Natural killer cell treated with Interleukin-12 subunit alpha and Interleukin-12 subunit beta and Interleukin-15 and Interleukin-18, amount 100 ng/mL, for 72 hours (primary cell): Measurements from ENCODE around the gene IFNL4. TPM values are rescaled to one million over a fixed set of nuclear protein-coding genes. Genes with fewer than 3 reads are reported as not detected.
"Not testable (repeated sequence)": the region's sequence is repeated elsewhere in the genome, so short reads cannot be mapped to it uniquely, and the experiment has no call there.

Source experiments
- ATAC-seq, 2 donors: fragments of 150-1000 bp; cut with Tn5 transposase in 1 of 2; sonication (Bioruptor Pico), chemical (Tn5 transposase) in 1 of 2; 2 replicates each; pipeline ENCODE4 v1.10.0; 2021
- DNase-seq: peaks from one replicate; pipeline ENCODE4 v3.0.0; 2022; ENCODE audit warnings: low spot score
- H3K27ac Mint-ChIP-seq, 2 donors: 1 replicate in 1 of 2; 2 replicates in 1 of 2; pipeline ENCODE4 v1.8.0; 2022; ENCODE audit warnings: mixed read lengths in 2 of 2, mild to moderate bottlenecking in 1 of 2, moderate library complexity in 1 of 2
- H3K27me3 Mint-ChIP-seq, 2 donors: 1 replicate in 1 of 2; 2 replicates in 1 of 2; pipeline ENCODE4 v1.8.0; 2022; ENCODE audit warnings: mixed read lengths in 2 of 2
- H3K36me3 Mint-ChIP-seq: one replicate; pipeline ENCODE4 v1.8.0; 2022; ENCODE audit warnings: mixed read lengths
- H3K4me1 Mint-ChIP-seq, 2 donors: 1 replicate in 1 of 2; 2 replicates in 1 of 2; pipeline ENCODE4 v1.8.0; 2022; ENCODE audit warnings: low read depth in 2 of 2, mixed read lengths in 2 of 2, mild to moderate bottlenecking in 1 of 2
- H3K4me3 Mint-ChIP-seq: one replicate; pipeline ENCODE4 v1.8.0; 2022; ENCODE audit warnings: mixed read lengths
- H3K9me3 Mint-ChIP-seq: 2 replicates; pipeline ENCODE4 v1.8.0; 2022; ENCODE audit warnings: mixed read lengths
- total RNA-seq, 2 donors: library from RNA; stranded (reverse); gene quantifications; one replicate each; pipeline ENCODE4 v1.2.3, GENCODE V29; 2022

Gene IFNL4
- total RNA-seq, 2 donors from 2014 or later, result not detected

DNA sequence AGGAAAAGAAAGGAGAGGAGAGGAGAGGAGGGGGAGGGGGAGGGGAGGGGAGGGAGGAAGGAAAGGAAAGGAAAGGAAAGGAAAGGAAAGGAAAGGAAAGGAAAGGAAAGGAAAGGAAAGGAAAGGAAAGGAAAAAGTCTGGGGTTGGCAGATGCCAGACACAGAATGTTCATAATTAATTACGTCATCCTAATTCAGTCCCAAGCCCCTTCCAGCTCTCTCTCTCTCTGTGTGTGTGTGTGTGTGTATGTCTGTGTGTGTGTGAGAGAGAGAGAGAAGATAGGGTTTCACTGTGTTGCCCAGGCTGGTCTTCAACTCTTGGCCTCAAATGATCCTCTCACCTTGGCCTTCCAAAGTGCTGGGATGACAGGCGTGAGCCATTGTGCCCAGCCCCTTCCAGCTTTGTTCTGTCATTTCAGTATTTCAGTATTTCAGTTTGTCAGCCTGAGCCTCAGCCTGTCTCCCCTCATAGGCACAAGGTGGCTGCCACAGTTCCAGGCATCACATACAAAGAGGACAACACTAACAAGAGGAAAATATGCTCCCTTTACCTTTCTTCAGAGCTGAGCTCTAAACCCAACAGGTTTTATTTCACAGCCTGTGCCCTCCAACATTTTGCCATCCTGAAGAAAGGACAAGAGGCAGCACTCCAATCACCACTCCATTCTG is 18.4 kb downstream of the IFNL4 start:
- Mint-ChIP-seq H3K4me1 (no peaks in the 10 kb centered on the region), H3K27me3 (peaks cover 3 to 12% of the 10 kb centered on the region in 2 donors), H3K9me3 (no peaks in the 10 kb centered on the region), H3K4me3 (no peak overlapping the region), H3K27ac (no peak overlapping the region), H3K36me3 (no peaks in the 10 kb centered on the region)
- ATAC-seq (no peak), DNase-seq (no peak)

DNA sequence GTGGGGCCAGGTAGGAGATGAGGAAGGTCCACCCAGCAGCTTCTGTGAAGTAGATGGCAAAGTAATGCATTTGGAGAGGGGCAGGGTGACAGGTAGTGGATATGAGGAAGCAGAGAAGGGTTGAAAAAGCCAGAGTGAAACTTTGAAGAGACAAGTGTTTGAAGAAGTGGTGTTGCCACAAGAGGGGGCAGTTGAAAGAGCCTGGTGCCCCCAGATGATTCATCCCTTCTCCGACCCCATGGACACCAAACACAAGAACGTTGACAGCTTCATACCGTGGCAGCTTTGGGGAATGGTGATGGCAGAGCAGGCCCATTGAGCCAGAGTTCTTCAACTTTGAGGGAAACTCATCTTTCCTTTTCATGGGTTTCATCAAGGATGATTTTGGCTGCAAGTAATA is 23.7 kb downstream of the IFNL4 start:
- Mint-ChIP-seq H3K27ac (no peak overlapping the region), H3K4me1 (peaks cover 2 to 6% of the 10 kb centered on the region in 2 donors), H3K27me3 (peaks cover 20 to 42% of the 10 kb centered on the region in 2 donors), H3K4me3 (no peak overlapping the region), H3K9me3 (no peaks in the 10 kb centered on the region), H3K36me3 (no peaks in the 10 kb centered on the region)
- DNase-seq (no peak), ATAC-seq (no peak)

DNA sequence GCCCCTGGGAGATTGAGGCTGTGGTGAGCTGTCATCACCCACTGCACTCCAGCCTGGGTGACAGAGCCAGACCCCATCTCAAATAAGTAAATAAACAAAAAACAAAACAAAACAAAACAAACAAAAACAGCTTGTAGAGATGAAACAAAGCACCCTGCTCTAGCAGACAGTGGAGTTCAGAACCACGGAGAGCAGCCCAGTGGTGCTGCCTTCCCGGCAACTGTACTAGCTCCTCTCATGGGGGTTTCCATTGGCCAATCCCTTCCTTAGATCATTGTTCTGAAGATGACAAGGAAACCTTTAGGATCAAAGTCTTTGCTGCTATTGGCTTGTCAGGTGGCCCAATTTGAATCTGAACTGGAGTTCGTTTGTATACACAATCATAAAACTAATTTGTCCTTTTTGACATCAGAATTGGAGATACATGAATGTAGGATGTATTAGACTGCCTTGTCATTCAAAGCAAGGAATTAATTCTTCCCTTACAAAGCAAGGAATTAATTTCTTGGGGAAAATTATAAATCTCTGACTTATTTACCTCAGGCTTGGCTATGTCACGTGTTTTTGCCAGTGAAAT is 24.9 kb downstream of the IFNL4 start:
- ATAC-seq (no peak), DNase-seq (no peak)
- no peak overlapping the region for H3K4me3 Mint-ChIP-seq
- no peaks in the 10 kb centered on the region for H3K9me3 Mint-ChIP-seq
- no peak overlapping the region for H3K27ac Mint-ChIP-seq
- no peaks in the 10 kb centered on the region for H3K36me3 Mint-ChIP-seq
- peaks cover 2 to 6% of the 10 kb centered on the region in 2 donors for H3K4me1 Mint-ChIP-seq
- H3K27me3 Mint-ChIP-seq, result peaks cover 25 to 42% of the 10 kb centered on the region in 2 donors

DNA sequence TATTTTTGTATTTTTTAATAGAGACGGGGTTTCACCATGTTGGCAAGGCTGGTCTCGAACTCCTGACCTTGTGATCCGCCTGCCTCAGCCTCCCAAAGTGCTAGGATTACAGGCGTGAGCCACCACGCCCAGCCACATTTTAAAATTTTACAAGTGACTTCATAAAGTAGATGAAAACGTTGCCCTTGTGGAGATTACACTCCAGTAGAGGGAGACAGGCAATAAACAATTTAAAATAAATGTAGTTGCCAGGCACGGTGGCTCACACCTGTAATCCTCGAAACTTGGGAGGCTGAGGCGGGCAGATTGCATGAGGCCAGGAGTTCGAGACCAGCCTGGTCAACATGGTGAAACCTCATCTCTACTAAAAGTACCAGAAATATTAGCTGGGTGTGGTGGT is 29.5 kb downstream of the IFNL4 start:
- peaks cover 22 to 27% of the 10 kb centered on the region in 2 donors for H3K27me3 Mint-ChIP-seq
- H3K36me3 Mint-ChIP-seq, DNase-seq: not testable (repeated sequence)

DNA sequence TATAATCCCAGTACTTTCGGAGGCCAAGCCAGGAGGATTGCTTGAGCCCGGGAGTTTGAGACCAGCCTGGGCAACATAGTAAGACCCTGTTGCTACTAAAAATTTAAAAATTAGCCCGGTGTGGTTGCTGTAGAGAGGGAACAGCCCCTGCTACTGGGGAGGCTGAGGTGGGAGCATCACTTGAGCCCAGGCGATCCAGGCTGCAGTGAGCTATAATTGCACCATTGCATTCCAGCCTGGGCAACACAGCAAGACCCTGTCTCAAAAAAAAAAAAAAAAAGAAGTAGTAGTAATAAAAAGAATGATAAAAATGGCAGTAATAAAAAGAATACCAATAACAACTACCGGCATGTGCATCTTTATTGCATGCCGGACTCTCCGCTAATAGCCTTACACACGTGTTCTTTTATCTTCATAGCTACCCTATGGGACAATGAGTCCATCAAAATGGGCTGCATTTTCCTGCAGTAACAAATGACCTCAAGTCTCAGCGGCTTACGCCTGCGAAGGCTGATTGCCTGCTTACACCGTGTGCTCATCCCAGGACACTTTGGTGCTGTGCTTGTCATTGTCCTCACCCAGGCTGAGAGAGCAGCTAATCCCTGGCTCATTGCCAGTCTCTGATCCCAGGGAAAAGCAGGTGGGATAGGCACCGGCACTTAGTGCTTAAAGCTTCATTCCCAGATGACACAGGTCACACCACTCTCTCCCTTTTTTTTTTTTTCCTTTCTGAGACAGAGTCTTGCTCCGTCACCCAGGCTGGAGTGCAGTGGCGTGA is 30.2 kb downstream of the IFNL4 start:
- Mint-ChIP-seq H3K4me3 (no peak overlapping the region), H3K27ac (no peak overlapping the region), H3K36me3 (no peaks in the 10 kb centered on the region), H3K27me3 (peaks cover 22 to 25% of the 10 kb centered on the region in 2 donors), H3K9me3 (no peaks in the 10 kb centered on the region), H3K4me1 (no peaks in the 10 kb centered on the region)
- ATAC-seq (no peak), DNase-seq (no peak)

More for the DNA sequence above, 29.5 kb downstream of the IFNL4 start:
- H3K27ac Mint-ChIP-seq, ATAC-seq, H3K9me3 Mint-ChIP-seq, H3K4me1 Mint-ChIP-seq, H3K4me3 Mint-ChIP-seq: not testable (repeated sequence)

DNA sequence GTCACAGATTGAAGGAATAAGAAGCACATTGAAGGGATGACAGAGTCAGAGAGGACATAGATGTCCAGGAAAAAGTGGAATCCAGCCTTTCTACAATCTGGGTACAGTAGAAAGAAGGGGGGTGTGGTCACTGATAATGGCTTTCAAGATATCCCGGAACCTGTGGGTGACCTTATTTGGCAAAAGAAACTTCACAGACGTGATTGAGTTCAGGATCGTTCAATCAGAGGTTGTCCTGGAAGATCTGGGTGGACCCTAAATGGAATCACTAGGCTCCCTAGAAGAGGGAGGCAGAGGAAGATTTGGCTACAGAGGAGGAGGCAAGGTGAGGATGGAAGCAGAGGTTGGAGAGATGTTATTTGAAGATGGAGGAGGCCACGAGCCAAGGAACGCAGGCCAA is 31.6 kb downstream of the IFNL4 start:
- Mint-ChIP-seq H3K36me3 (no peaks in the 10 kb centered on the region), H3K9me3 (no peaks in the 10 kb centered on the region)
- DNase-seq, result no peak

DNA sequence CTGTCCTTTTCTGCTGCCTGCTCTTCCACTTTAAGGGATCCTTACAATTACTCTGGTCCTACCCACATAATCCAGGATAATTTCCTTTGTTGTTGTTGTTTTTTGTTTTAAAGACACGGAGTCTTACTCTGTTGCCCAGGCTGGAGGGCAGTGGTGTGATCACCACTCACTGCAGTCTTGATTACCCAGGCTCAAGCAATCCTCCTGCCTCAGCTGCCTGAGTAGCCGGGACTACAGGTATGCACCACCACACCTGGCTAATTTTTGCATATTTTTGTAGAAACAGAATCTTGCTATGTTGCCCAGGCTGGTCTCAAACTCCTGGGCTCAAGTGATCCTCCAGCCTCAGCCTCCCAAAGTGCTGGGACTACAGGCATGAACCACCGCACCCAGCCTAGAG is 33.3 kb downstream of the IFNL4 start:
- not testable (repeated sequence) for H3K4me1 Mint-ChIP-seq

More for the DNA sequence above, 31.6 kb downstream of the IFNL4 start:
- no peak for ATAC-seq
- H3K27me3 Mint-ChIP-seq, result peaks cover 20 to 22% of the 10 kb centered on the region in 2 donors
- H3K27ac Mint-ChIP-seq, result no peak overlapping the region
- no peak overlapping the region for H3K4me3 Mint-ChIP-seq
- H3K4me1 Mint-ChIP-seq, result no peaks in the 10 kb centered on the region

DNA sequence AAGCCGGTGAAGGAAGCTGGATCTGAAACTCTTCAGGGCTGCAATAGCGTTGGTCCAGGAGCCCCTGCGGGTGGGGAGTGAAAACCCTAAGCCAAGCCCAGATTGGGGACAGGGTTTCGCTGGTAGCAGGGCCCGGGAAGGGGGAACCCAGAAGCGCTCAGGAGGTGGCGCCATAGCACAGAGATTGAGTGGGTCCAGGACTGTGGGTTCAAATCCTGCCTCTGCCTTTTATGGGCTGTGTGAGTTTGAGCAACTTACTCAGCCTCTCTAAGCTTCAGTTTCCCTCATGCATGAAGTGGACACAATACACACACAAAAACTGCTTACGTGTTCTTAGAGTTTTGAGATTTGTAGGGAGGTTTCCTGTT is 36.3 kb downstream of the IFNL4 start:
- no peak overlapping the region for H3K27ac Mint-ChIP-seq
- DNase-seq (no peak), ATAC-seq (peak; percentile 82 to 87)
- peaks cover 5 to 6% of the 10 kb centered on the region in 2 donors for H3K27me3 Mint-ChIP-seq
- no peaks in the 10 kb centered on the region for H3K36me3 Mint-ChIP-seq
- no peaks in the 10 kb centered on the region for H3K4me1 Mint-ChIP-seq
- H3K4me3 Mint-ChIP-seq, result no peak overlapping the region
- no peaks in the 10 kb centered on the region for H3K9me3 Mint-ChIP-seq

More for the DNA sequence above, 33.3 kb downstream of the IFNL4 start:
- H3K27me3 Mint-ChIP-seq, result peaks cover 8 to 11% of the 10 kb centered on the region in 2 donors
- DNase-seq, H3K4me3 Mint-ChIP-seq, ATAC-seq, H3K9me3 Mint-ChIP-seq, H3K27ac Mint-ChIP-seq, H3K36me3 Mint-ChIP-seq: not testable (repeated sequence)

DNA sequence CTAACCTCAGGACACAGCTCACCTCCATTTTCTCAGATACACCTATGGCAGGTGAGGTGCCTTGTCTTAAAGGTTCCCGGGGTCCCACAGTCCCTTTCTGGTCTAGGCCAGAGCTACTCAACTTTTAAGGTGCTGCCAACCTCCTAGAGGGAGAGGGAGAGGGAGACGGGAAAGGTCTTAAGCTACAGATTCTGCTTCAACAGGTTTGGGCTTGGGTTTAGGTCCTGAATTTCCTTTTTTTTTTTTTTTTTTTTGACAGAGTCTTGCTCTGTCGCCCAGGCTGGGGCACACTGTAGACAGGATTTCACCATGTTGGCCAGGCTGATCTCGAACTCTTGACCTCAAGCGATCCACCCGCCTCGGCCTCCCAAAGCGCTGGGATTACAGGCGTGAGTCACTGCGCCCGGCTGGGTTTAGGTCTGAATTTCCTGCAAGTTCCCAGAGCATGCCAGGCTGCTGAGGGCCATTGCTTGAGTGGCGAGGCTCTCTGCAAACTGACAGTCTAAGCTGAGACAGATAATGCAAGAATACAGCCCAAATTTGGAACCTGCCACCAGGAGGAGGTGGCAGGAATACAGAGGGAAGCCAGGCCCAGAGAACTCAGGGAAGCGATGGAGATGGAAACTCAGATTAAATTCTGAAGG is 36.8 kb downstream of the IFNL4 start:
- Mint-ChIP-seq H3K9me3 (no peaks in the 10 kb centered on the region), H3K27me3 (peaks cover under 1% of the 10 kb centered on the region in 2 donors), H3K27ac (no peak overlapping the region), H3K4me3 (no peak overlapping the region), H3K4me1 (no peaks in the 10 kb centered on the region), H3K36me3 (no peaks in the 10 kb centered on the region)
- ATAC-seq, result no peak
- DNase-seq, result no peak

DNA sequence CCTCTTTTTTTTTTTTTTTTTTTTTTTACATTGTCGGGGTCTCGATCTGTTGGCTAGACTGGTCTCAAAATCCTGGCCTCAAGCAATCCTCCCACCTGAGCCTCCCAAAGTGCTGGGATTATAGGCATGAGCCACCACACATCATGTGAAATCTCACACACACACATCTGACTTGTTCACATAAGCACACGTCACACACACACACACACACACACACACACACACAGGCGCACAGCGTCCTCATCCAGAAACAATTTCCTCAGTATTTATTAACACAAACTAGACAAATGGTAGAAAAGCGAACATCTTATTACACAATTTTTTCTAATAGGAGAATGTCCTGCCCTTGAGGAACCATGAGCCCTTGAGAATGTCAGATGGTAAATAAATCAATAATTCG is 39.5 kb downstream of the IFNL4 start:
- Mint-ChIP-seq H3K9me3 (no peaks in the 10 kb centered on the region), H3K27ac (no peak overlapping the region), H3K4me3 (no peak overlapping the region), H3K27me3 (peaks cover 5 to 8% of the 10 kb centered on the region in 2 donors), H3K36me3 (no peaks in the 10 kb centered on the region), H3K4me1 (no peaks in the 10 kb centered on the region)
- no peak for DNase-seq
- ATAC-seq, result no peak

DNA sequence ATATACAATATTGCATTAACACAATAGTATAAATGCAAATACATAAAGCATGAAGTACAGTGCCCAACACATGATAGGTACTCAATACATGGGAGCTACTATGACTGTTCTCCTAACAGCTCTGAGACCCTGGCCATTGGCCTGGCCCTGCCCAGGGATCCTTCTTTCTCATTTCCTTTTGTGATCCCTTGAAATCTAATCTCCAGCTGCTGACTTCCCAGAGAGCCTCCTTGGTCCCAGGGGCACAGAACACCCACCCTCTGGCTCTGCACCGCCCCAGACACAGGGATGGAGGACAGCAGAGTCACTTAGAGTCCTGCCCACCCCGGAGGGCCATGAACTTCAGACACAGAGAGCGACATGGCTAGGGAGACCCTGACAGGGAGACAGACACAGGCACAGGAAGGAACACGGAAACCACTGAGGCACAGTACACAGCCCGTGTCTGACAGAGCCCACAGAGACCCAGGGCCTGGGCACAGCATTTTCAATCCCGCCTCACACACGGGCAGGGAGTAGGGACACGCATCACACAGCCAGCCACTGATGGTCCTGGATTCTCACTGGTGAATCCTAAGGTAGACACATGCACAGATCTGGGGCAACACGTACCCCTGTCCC is 40.4 kb downstream of the IFNL4 start:
- Mint-ChIP-seq H3K4me1 (no peaks in the 10 kb centered on the region), H3K4me3 (no peak overlapping the region), H3K27me3 (peaks cover 6 to 11% of the 10 kb centered on the region in 2 donors), H3K36me3 (no peaks in the 10 kb centered on the region), H3K27ac (no peak overlapping the region), H3K9me3 (no peaks in the 10 kb centered on the region)
- no peak for ATAC-seq
- no peak for DNase-seq

DNA sequence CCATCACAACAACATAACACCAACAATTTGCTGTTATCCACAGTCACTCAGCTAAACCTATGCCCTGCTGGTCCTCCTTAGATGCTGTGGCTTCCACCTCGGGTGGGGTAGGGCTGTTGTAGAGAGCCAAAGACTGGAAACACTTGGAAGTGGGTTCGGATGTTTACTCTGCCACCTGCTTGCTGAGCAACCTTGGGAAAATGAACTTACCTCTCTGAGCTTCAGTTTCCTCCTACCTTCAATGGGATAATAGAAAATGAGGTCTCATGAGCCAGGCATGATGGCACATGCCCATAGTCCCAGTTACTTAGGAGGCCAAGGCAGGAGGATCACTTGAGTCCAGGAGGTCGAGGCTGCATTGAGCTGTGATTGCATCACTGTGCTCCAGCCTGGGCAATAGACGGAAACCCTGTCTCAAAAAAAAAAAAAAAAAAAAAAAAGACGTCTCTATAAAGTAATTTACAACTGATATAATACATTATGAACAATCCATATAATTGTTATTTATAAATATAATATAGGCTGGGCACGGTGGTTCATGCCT is 41.3 kb downstream of the IFNL4 start:
- Mint-ChIP-seq H3K27ac (no peak overlapping the region), H3K27me3 (peaks cover 9 to 11% of the 10 kb centered on the region in 2 donors), H3K36me3 (no peaks in the 10 kb centered on the region), H3K4me3 (no peak overlapping the region), H3K9me3 (no peaks in the 10 kb centered on the region), H3K4me1 (no peaks in the 10 kb centered on the region)
- ATAC-seq (no peak), DNase-seq (no peak)

DNA sequence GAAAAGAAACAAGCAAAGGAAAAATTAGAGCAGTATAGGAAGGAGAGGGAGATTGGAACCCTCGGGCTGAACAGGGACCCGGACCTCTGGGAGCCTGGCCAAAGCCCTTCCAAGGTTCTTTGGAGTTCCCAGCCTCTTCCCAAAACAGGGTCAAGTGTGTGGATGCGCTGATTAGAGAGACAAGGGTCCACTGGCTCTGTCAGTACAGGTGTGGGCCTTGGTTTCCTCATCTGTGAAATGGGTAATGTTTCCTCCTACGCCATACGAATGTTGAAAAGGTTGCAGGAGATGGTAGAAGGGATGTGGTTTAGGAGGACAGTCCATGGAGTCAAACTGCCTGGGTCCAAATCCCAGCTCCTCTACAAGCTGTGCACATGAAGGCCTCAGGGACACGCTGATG is 42.5 kb downstream of the IFNL4 start:
- ATAC-seq (no peak), DNase-seq (no peak)
- Mint-ChIP-seq H3K4me3 (no peak overlapping the region), H3K27me3 (peaks cover 13 to 19% of the 10 kb centered on the region in 2 donors), H3K27ac (no peak overlapping the region), H3K36me3 (no peaks in the 10 kb centered on the region), H3K4me1 (no peaks in the 10 kb centered on the region), H3K9me3 (no peaks in the 10 kb centered on the region)
